Stimulated activated naive CD8-positive, alpha-beta T cell treated with anti-CD3 and anti-CD28 coated beads, Interleukin-15, amount 100 ng/mL, for 72 hours (primary cell): ENCODE data around the gene SLAMF6.
"Not testable (repeated sequence)": the region's sequence is repeated elsewhere in the genome, so short reads cannot be mapped to it uniquely, and the experiment has no call there.

Experiments
- ATAC-seq: fragments of 150-1000 bp; cut with Tn5 transposase; 2 replicates; pipeline ENCODE4 v1.10.0; 2021; ENCODE audit warnings: mild to moderate bottlenecking, moderate library complexity
- DNase-seq, 2 donors: peaks; one replicate each; pipeline ENCODE4 v3.0.0; 2021 to 2022
- H3K27ac Mint-ChIP-seq, 2 donors: one replicate each; pipeline ENCODE4 v1.8.0; 2022; ENCODE audit warnings: mild to moderate bottlenecking in 2 of 2, mixed read lengths in 2 of 2, moderate library complexity in 2 of 2
- H3K27me3 Mint-ChIP-seq: one replicate; pipeline ENCODE4 v1.8.0; 2022; ENCODE audit warnings: mixed read lengths
- H3K4me1 Mint-ChIP-seq: one replicate; pipeline ENCODE4 v1.8.0; 2022; ENCODE audit warnings: mild to moderate bottlenecking, mixed read lengths
- H3K4me3 Mint-ChIP-seq, 2 donors: one replicate each; pipeline ENCODE4 v1.8.0; 2022; ENCODE audit warnings: mild to moderate bottlenecking in 2 of 2, mixed read lengths in 2 of 2, moderate library complexity in 1 of 2
- H3K9me3 Mint-ChIP-seq, 2 donors: one replicate each; pipeline ENCODE4 v1.8.0; 2022; ENCODE audit warnings: mixed read lengths in 2 of 2

The SLAMF6 gene

GRCh38 chr1:160534823-160535605, 12.0 kb upstream of the SLAMF6 start:
- H3K27me3 Mint-ChIP-seq = no peaks in the 10 kb centered on the region
- no peak for ATAC-seq

DNA sequence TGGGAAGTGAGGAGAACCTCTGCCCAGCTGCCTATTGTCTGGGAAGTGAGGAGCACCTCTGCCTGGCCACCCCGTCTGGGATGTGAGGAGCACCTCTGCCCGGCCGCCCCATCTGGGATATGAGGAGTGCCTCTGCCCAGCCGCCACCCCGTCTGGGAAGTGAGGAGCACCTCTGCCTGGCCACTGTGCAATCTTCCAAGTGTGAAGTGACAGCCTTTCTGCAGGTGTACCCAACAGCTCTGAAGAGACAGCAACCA, 9.4 kb upstream of the SLAMF6 start:
- DNase-seq, H3K27ac Mint-ChIP-seq, H3K27me3 Mint-ChIP-seq, ATAC-seq, H3K4me3 Mint-ChIP-seq: not testable (repeated sequence)
- H3K9me3 Mint-ChIP-seq = peaks cover 30 to 43% of the 10 kb centered on the region in 2 donors
- peaks cover 29% of the 10 kb centered on the region for H3K4me1 Mint-ChIP-seq

More at GRCh38 chr1:160534823-160535605, 12.0 kb upstream of the SLAMF6 start:
- DNase-seq = no peak
- H3K4me1 Mint-ChIP-seq = peaks cover 20% of the 10 kb centered on the region
- H3K9me3 Mint-ChIP-seq = peaks cover 17 to 26% of the 10 kb centered on the region in 2 donors
- H3K27ac Mint-ChIP-seq = no peak overlapping the region
- H3K4me3 Mint-ChIP-seq = no peak overlapping the region

DNA sequence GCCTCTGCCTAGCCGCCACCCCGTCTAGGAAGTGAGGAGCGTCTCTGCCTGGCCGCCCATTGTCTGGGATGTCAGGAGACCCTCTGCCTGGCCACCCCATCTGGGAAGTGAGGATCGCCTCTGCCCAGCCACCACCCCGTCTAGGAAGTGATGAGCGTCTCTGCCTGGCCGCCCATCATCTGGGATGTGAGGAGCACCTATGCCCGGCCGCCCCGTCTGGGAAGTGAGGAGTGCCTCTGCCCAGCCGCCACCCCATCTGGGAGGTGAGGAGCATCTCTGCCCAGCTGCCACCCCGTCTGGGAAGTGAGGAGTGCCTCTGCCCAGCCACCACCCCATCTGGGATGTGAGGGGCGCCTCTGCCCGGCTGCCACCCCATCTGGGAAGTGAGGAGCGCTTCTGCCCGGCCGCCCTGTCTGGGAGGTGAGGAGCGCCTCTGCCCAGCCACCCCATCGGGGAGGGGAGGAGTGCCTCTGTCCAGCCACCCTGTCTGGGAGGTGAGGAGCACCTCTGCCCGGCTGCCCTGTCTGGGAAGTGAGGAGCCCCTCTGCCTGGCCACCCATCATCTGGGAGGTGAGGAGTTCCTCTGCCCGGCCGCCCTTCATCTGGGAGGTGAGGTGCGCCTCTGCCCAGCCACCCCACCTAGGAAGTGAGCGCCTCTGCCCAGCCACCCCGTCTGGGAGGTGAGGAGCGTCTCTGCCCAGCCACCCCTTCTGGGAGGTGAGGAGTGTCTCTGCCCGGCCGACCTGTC, 8.9 kb upstream of the SLAMF6 start:
- Mint-ChIP-seq H3K4me1 (peaks cover 34% of the 10 kb centered on the region), H3K27ac (peak overlapping the region in 1 of 2 donors; percentile 78), H3K9me3 (peaks cover 34 to 48% of the 10 kb centered on the region in 2 donors)
- DNase-seq, H3K27me3 Mint-ChIP-seq, H3K4me3 Mint-ChIP-seq, ATAC-seq: not testable (repeated sequence)

GRCh38 chr1:160529401-160529952, 6.4 kb upstream of the SLAMF6 start:
- Mint-ChIP-seq H3K27ac (peak overlapping the region; percentile 34 to 36), H3K4me3 (peak overlapping the region; percentile 35 to 58), H3K4me1 (peaks cover 42% of the 10 kb centered on the region), H3K9me3 (peaks cover 36 to 46% of the 10 kb centered on the region in 2 donors)
- peak; percentile 45 for ATAC-seq
- not testable (repeated sequence) for H3K27me3 Mint-ChIP-seq, DNase-seq

- H3K27ac Mint-ChIP-seq, H3K4me3 Mint-ChIP-seq: not testable (repeated sequence)
Observed at GRCh38 chr1:160523789-160524188, 734 bp upstream of the SLAMF6 start.

GRCh38 chr1:160522136-160522535, 919 bp downstream of the SLAMF6 start:
- no peak for ATAC-seq
- Mint-ChIP-seq H3K27ac (peak overlapping the region; percentile 91 to 96), H3K9me3 (peaks cover 20 to 29% of the 10 kb centered on the region in 2 donors), H3K4me1 (peaks cover 49% of the 10 kb centered on the region), H3K4me3 (peak overlapping the region; percentile 84 to 95), H3K27me3 (no peaks in the 10 kb centered on the region)
- peak in 1 of 2 donors; percentile 18 for DNase-seq

More at GRCh38 chr1:160523789-160524188, 734 bp upstream of the SLAMF6 start:
- peaks cover 32 to 45% of the 10 kb centered on the region in 2 donors for H3K9me3 Mint-ChIP-seq
- H3K4me1 Mint-ChIP-seq = peaks cover 51% of the 10 kb centered on the region
- not testable (repeated sequence) for ATAC-seq, DNase-seq, H3K27me3 Mint-ChIP-seq

DNA sequence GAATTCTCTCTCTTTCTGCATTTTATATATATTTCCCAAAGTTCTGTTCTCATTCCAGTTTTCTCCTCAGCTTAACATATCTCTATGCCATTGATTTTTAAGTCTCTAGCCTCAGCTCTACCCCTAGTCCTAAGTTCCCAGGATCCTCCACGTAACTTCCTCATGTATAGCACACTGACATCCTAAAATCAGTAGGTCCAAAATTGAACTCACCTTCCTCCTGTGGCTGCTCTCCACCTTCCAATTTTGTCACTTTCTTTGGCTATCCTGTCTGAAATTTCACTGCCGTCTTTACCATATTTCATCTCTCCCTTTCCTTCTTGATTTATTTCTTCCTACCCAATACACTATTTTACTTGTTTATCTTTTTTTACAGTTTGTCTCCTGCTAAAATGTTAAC, 1.5 kb downstream of the SLAMF6 start:
- H3K4me3 Mint-ChIP-seq = peak overlapping the region; percentile 84 to 95
- no peak for DNase-seq
- H3K9me3 Mint-ChIP-seq = peaks cover 15 to 23% of the 10 kb centered on the region in 2 donors
- peak overlapping the region in 1 of 2 donors; percentile 96 for H3K27ac Mint-ChIP-seq
- no peak for ATAC-seq
- H3K27me3 Mint-ChIP-seq = no peaks in the 10 kb centered on the region
- H3K4me1 Mint-ChIP-seq = peaks cover 49% of the 10 kb centered on the region

- H3K4me3 Mint-ChIP-seq = peak overlapping the region; percentile 84 to 95
- no peaks in the 10 kb centered on the region for H3K27me3 Mint-ChIP-seq
- H3K4me1 Mint-ChIP-seq = peaks cover 55% of the 10 kb centered on the region
- H3K27ac Mint-ChIP-seq = peak overlapping the region; percentile 94 to 96
- ATAC-seq (no peak), DNase-seq (no peak)
- H3K9me3 Mint-ChIP-seq = peaks cover 13 to 20% of the 10 kb centered on the region in 2 donors
Observed at GRCh38 chr1:160520999-160521398, 2.1 kb downstream of the SLAMF6 start.

DNA sequence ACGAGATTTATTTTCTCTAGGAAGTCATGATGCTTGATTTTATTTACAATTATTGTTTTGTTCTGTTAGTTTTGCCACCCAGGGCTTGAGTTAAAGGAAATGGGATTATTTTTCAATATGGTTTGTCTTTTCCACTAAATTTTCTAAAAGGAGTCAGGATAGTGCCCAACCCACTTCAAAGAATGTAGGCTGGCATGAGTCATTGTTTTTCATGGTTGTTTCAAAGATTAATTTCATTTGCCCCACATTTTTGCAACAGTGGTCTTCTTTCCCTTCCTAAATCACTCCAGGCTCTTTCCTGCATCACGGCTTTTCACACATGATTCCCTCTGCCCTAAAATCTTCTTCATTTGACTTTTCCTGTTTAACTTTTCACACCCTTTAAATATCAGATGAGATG, 2.5 kb downstream of the SLAMF6 start:
- ATAC-seq (no peak), DNase-seq (no peak)
- H3K4me1 Mint-ChIP-seq = peaks cover 59% of the 10 kb centered on the region
- no peaks in the 10 kb centered on the region for H3K27me3 Mint-ChIP-seq
- H3K27ac Mint-ChIP-seq = peak overlapping the region; percentile 94 to 96
- peak overlapping the region; percentile 84 to 95 for H3K4me3 Mint-ChIP-seq
- H3K9me3 Mint-ChIP-seq = peaks cover 12 to 19% of the 10 kb centered on the region in 2 donors

DNA sequence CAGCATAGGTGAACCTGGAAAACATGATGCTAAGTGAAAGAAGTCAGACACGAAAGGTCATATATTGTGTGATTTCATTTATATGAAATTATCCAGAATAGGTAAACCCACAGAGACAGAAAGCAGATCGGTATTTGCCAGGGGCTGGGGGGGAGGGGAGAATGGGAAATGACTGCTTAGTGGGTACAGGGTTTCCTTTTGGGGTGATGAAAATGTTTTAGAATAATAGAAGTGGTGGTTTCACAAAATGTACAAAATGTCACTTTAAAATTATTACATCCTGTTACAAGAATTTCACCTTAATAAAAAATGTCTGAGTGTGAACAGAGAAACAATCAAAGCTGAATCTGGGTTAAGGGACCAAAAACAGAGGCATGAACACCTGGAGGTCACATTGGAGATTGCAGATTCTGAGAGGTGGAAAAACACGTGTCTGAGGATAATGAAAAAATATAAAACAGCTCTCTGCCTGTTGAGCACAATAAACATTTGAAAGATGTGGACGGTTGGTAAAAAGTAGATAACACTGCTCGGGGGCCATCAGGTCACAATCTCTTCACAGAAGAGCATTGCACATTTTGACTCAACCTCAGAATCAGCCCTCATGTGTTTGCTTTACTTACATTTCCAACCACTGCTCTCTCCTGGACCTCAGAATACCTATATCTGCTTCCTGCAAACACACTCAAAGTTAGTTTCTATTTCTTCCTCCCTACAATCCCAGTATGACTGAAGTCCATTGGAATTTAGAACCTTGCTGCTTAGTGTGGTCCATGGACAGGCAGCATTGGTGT, 3.2 kb downstream of the SLAMF6 start:
- Mint-ChIP-seq H3K27ac (peak overlapping the region; percentile 94 to 96), H3K9me3 (peaks cover 8 to 15% of the 10 kb centered on the region in 2 donors), H3K4me3 (peak overlapping the region; percentile 84 to 95), H3K27me3 (no peaks in the 10 kb centered on the region), H3K4me1 (peaks cover 66% of the 10 kb centered on the region)
- peak; percentile 81 for ATAC-seq
- DNase-seq = peak; percentile 47 to 62

- not testable (repeated sequence) for ATAC-seq, H3K27ac Mint-ChIP-seq, H3K27me3 Mint-ChIP-seq, DNase-seq
- H3K4me3 Mint-ChIP-seq = peak overlapping the region in 1 of 2 donors; percentile 95
- peaks cover 82% of the 10 kb centered on the region for H3K4me1 Mint-ChIP-seq
- H3K9me3 Mint-ChIP-seq = peaks cover 23 to 25% of the 10 kb centered on the region in 2 donors
Observed at GRCh38 chr1:160517519-160517918, 5.5 kb downstream of the SLAMF6 start.

DNA sequence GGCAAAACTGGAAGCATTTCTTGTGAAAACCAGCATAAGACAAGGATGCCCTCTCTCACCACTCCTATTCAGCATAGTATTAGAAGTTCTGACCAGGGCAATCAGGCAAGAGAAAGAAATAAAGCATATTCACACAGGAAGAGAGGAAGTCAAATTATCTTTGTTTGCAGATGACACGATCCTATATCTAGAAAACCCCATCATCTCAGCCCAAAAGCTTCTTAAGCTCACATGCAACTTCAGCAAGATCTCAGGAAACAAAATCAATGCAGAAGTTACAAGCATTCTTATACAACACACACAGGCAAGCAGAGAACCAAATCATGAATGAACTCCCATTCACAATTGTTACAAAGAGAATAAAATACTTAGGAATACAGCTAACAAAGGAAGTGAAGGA, 7.1 kb downstream of the SLAMF6 start:
- H3K27me3 Mint-ChIP-seq, DNase-seq, ATAC-seq: not testable (repeated sequence)
- H3K4me1 Mint-ChIP-seq = peaks cover 85% of the 10 kb centered on the region
- peaks cover 25 to 28% of the 10 kb centered on the region in 2 donors for H3K9me3 Mint-ChIP-seq
- H3K4me3 Mint-ChIP-seq = peak overlapping the region; percentile 49 to 95
- peak overlapping the region in 1 of 2 donors; percentile 66 for H3K27ac Mint-ChIP-seq

DNA sequence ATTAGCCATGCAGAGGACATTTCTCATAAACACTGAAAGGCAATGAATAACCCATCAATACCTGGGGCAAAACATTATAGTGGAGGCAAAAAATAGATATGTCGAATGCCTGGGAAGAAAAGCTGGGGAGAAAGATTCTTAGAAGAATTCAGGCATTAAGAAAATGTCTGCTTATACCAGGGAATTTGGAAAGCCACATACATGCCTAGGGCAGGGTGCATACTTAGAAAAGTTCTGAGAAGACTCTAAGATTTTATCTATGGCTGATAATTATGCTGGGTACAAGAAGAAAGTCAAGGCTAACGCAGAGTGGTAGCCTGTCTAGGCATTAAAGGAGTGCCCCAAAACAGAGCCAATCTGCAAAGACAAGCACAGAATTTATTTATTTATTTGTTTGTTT, 18.4 kb downstream of the SLAMF6 start:
- no peak overlapping the region for H3K4me3 Mint-ChIP-seq
- H3K4me1 Mint-ChIP-seq = peaks cover 60% of the 10 kb centered on the region
- DNase-seq (no peak), ATAC-seq (no peak)
- peaks cover 54 to 55% of the 10 kb centered on the region in 2 donors for H3K9me3 Mint-ChIP-seq
- no peak overlapping the region for H3K27ac Mint-ChIP-seq
- H3K27me3 Mint-ChIP-seq = no peaks in the 10 kb centered on the region

GRCh38 chr1:160503087-160503486, 20.0 kb downstream of the SLAMF6 start:
- Mint-ChIP-seq H3K27me3 (no peaks in the 10 kb centered on the region), H3K4me1 (peaks cover 65% of the 10 kb centered on the region)
- no peak for ATAC-seq

More at GRCh38 chr1:160503087-160503486, 20.0 kb downstream of the SLAMF6 start:
- no peak for DNase-seq
- H3K9me3 Mint-ChIP-seq = peaks cover 64 to 66% of the 10 kb centered on the region in 2 donors
- H3K4me3 Mint-ChIP-seq = no peak overlapping the region
- H3K27ac Mint-ChIP-seq = peak overlapping the region in 1 of 2 donors; percentile 46
